ENCODE results near the gene FGGY. TPM values are rescaled to one million over a fixed set of nuclear protein-coding genes. Genes with fewer than 3 reads are reported as not detected.
A peak's percentile ranks its signal among the peaks of the same experiment; 100 is the strongest.

The FGGY gene
- total and polyA plus RNA-seq, 11 donors, result 7.2 to 42.9 (median 32.0) TPM

GRCh38 chr1:59404796-59405195 lies 107.9 kb downstream of the FGGY start:
- ATAC-seq, result no peak
- 89 to 94% (median 93%) methylated on average over 8 of the region's 8 CpGs for WGBS, 4 donors
- intact Hi-C loops (cut with DNase I), result no loop called here

DNA sequence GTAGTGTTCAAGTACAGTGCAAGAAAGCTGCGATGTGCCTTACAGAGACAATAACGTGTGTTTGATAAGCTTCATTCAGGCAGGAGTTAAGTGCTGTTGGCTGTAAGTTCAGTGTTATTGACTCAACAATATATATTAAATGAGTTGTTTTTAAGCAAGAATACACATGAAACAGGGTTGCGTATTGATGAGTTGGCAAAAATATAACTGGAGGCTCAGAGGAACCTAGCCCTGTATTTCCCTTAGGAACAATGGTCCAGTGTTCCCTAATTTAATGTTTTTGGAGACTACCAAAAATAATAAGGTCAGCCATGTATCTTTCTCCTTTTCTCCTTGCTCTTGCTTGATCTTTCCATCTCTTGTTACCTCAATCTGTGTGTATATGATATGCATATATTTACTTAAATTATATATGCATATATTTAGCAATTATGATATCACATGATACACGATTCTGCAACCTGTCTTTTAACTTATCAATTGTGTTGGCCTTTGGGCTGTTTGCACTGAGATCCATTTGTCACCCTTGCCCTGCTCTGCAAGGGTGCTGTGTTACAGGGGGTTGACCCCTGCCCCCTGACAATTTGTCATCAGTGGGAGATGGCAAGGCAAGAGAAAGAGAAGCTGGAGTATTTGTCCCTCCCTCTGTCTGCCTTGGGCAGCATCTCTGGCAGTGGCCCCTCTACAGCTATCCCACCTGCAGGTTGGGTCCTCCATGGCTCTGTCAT lies 109.7 kb downstream of the FGGY start:
- Histone ChIP-seq H3K36me3 (no peaks in the 10 kb centered on the region), H3K9me3 (peaks cover 0 to 6% (median 0%) of the 10 kb centered on the region in 12 donors), H3K4me3 (no peak overlapping the region), H3K4me1 (peaks cover 0 to 15% (median 0%) of the 10 kb centered on the region in 12 donors), H3K27ac (no peak overlapping the region), H3K27me3 (no peaks in the 10 kb centered on the region)
- intact Hi-C loops (cut with DNase I), result no loop called here
- ATAC-seq (no peak), DNase-seq (no peak)
- WGBS, 4 donors, result 96 to 98% (median 97%) methylated on average over 4 of the region's 4 CpGs
- TF ChIP-seq POLR2A (IDR thresholded peaks at IDR 0.05), result no peak
- TF ChIP-seq, protein P1, sequence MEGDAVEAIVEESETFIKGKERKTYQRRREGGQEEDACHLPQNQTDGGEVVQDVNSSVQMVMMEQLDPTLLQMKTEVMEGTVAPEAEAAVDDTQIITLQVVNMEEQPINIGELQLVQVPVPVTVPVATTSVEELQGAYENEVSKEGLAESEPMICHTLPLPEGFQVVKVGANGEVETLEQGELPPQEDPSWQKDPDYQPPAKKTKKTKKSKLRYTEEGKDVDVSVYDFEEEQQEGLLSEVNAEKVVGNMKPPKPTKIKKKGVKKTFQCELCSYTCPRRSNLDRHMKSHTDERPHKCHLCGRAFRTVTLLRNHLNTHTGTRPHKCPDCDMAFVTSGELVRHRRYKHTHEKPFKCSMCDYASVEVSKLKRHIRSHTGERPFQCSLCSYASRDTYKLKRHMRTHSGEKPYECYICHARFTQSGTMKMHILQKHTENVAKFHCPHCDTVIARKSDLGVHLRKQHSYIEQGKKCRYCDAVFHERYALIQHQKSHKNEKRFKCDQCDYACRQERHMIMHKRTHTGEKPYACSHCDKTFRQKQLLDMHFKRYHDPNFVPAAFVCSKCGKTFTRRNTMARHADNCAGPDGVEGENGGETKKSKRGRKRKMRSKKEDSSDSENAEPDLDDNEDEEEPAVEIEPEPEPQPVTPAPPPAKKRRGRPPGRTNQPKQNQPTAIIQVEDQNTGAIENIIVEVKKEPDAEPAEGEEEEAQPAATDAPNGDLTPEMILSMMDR (IDR thresholded peaks at IDR 0.05), result no peak

More at GRCh38 chr1:59404796-59405195, 107.9 kb downstream of the FGGY start:
- Histone ChIP-seq H3K4me3 (no peak overlapping the region), H3K27ac (no peak overlapping the region), H3K27me3 (no peaks in the 10 kb centered on the region), H3K9me3 (peaks cover 0 to 6% (median 0%) of the 10 kb centered on the region in 12 donors), H3K36me3 (no peaks in the 10 kb centered on the region), H3K4me1 (peaks cover 0 to 15% (median 0%) of the 10 kb centered on the region in 12 donors)
- TF ChIP-seq, protein P1 (IDR thresholded peaks at IDR 0.05), result no peak
- no peak for TF ChIP-seq POLR2A (IDR thresholded peaks at IDR 0.05)
- DNase-seq, result no peak

GRCh38 chr1:59408608-59409240 lies 111.8 kb downstream of the FGGY start:
- Histone ChIP-seq H3K9me3 (peaks cover 0 to 6% (median 0%) of the 10 kb centered on the region in 12 donors), H3K27ac (peak overlapping the region in 2 of 12 donors; percentile 1 to 20), H3K36me3 (no peaks in the 10 kb centered on the region), H3K27me3 (no peaks in the 10 kb centered on the region), H3K4me3 (no peak overlapping the region), H3K4me1 (peaks cover 0 to 15% (median 0%) of the 10 kb centered on the region in 12 donors)
- intact Hi-C loops (cut with DNase I), result no loop called here
- DNase-seq, result no peak
- 74 to 78% (median 76%) methylated on average over 4 of the region's 4 CpGs for WGBS, 4 donors
- no peak for ATAC-seq
- TF ChIP-seq, protein P1 (IDR thresholded peaks at IDR 0.05), result no peak
- TF ChIP-seq POLR2A (IDR thresholded peaks at IDR 0.05), result no peak

GRCh38 chr1:59409549-59409948 lies 112.7 kb downstream of the FGGY start:
- Histone ChIP-seq H3K9me3 (peaks cover 0 to 6% (median 0%) of the 10 kb centered on the region in 12 donors), H3K27me3 (no peaks in the 10 kb centered on the region), H3K36me3 (no peaks in the 10 kb centered on the region), H3K27ac (peak overlapping the region in 2 of 12 donors; percentile 1 to 20), H3K4me3 (no peak overlapping the region), H3K4me1 (peaks cover 0 to 15% (median 0%) of the 10 kb centered on the region in 12 donors)
- DNase-seq (no peak), ATAC-seq (no peak)
- intact Hi-C loops (cut with DNase I), result no loop called here
- TF ChIP-seq, protein P1 (IDR thresholded peaks at IDR 0.05), result no peak
- TF ChIP-seq POLR2A (IDR thresholded peaks at IDR 0.05), result no peak
